ENCODE data around the gene DDX11.

GRCh38 chr12:31037931-31038330 is 35.7 kb upstream of the DDX11 start:
- TF ChIP-seq CTCF (IDR thresholded peaks at IDR 0.05; ENCODE audit: low read depth, low read length, poor library complexity, severe bottlenecking) (no peak), EZH2phosphoT487 (IDR thresholded peaks at IDR 0.05; ENCODE audit: borderline replicate concordance, low read length) (no peak)

All from DOHH2 (cell line).